Measurements from ENCODE around the gene NUDT1. TPM values are rescaled to one million over a fixed set of nuclear protein-coding genes. Genes with fewer than 3 reads are reported as not detected.

Gene NUDT1
- total RNA-seq, 6 donors from 2014 or later, result 6.3 to 23.2 (median 13.9) TPM

GRCh38 chr7:2205036-2205780 is 36.8 kb upstream of the NUDT1 start:
- H3K36me3 ChIP-seq, result peaks cover 0 to 37% (median 15%) of the 10 kb centered on the region in 4 donors
- no peaks in the 10 kb centered on the region for H3K9me3 ChIP-seq
- H3K4me3 ChIP-seq, result no peak overlapping the region
- peaks cover 0 to 4% (median 0%) of the 10 kb centered on the region in 4 donors for H3K4me1 ChIP-seq
- no peak for ATAC-seq (ENCODE audit: low FRiP score in 2 of 2)
- no peaks in the 10 kb centered on the region for H3K27me3 ChIP-seq
- TF ChIP-seq EP300 (IDR thresholded peaks at IDR 0.05), result no peak
- no peak for TF ChIP-seq POLR2A (IDR thresholded peaks at IDR 0.05)
- no peak for TF ChIP-seq CTCF (IDR thresholded peaks at IDR 0.05)
- TF ChIP-seq POLR2AphosphoS5 (IDR thresholded peaks at IDR 0.05), result no peak
- DNase-seq, result no peak
- 83 to 88% methylated on average over 16 of the region's 16 CpGs for WGBS, 2 donors
- H3K27ac ChIP-seq, result no peak overlapping the region

DNA sequence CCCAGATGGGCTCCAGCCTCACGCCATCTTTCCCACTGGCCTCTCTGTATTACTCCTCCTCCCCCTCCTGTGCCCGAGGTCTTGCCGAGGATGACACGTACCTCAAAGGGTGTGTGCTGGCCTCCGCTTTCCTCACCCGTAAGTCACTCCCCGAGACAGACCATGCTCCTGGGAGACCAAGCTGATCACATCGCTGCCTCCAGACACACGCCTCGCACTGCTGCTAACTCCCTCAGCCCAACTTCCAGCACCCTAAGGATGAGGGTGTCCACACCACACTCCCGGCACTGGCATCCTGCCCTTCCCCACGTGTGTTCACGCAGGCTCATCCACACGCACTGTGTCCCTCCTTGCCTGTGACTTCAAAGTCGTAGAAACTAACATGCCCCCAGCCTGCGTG is 33.3 kb upstream of the NUDT1 start:
- no peaks in the 10 kb centered on the region for H3K9me3 ChIP-seq
- WGBS, 2 donors, result 92 to 96% methylated on average over 15 to 16 of the region's 16 CpGs
- ATAC-seq (ENCODE audit: low FRiP score in 2 of 2) (peak in 1 of 2 donors; percentile 4), DNase-seq (no peak)
- TF ChIP-seq EP300 (IDR thresholded peaks at IDR 0.05), result no peak
- no peak for TF ChIP-seq POLR2AphosphoS5 (IDR thresholded peaks at IDR 0.05)
- TF ChIP-seq CTCF (IDR thresholded peaks at IDR 0.05), result no peak
- no peak for TF ChIP-seq POLR2A (IDR thresholded peaks at IDR 0.05)
- no peak overlapping the region for H3K27ac ChIP-seq
- H3K4me1 ChIP-seq, result peaks cover 0 to 4% (median 0%) of the 10 kb centered on the region in 4 donors
- H3K36me3 ChIP-seq, result peaks cover 9 to 53% (median 36%) of the 10 kb centered on the region in 4 donors
- H3K4me3 ChIP-seq, result no peak overlapping the region
- no peaks in the 10 kb centered on the region for H3K27me3 ChIP-seq

- WGBS, 2 donors, result 52 to 85% methylated on average over 3 to 21 of the region's 21 CpGs
- Histone ChIP-seq H3K36me3 (peaks cover 9 to 59% (median 41%) of the 10 kb centered on the region in 4 donors), H3K27ac (no peak overlapping the region), H3K4me3 (no peak overlapping the region), H3K4me1 (peaks cover 0 to 4% (median 0%) of the 10 kb centered on the region in 4 donors), H3K27me3 (no peaks in the 10 kb centered on the region), H3K9me3 (no peaks in the 10 kb centered on the region)
- ATAC-seq (ENCODE audit: low FRiP score in 2 of 2), result peak; percentile 74 to 79
- TF ChIP-seq CTCF (IDR thresholded peaks at IDR 0.05), result peak; percentile 55 to 86 (median 70)
- TF ChIP-seq POLR2A (IDR thresholded peaks at IDR 0.05), result no peak
- DNase-seq, result peak; percentile 66 to 89
Measured at GRCh38 chr7:2209146-2209960, 32.7 kb upstream of the NUDT1 start.

DNA sequence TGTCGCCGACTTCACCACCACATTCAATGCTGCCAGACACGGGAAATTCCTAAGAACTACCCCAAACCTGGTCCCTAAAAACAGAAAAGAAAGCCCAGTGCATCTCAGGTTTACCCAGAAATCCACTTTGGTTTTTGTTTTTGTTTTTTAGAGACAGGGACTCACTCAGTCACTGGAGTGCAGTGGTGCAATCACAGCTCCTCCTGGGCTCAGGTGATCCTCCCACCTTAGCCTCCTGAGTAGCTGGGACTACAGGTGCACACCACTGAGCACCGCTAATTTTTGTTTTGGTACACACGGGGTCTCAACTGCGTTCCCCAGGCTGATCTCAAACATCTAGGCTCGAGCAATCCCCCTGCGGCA is 32.1 kb upstream of the NUDT1 start:
- Histone ChIP-seq H3K36me3 (peaks cover 9 to 65% (median 47%) of the 10 kb centered on the region in 4 donors), H3K27ac (no peak overlapping the region)

More for the DNA sequence above, 32.1 kb upstream of the NUDT1 start:
- Histone ChIP-seq H3K9me3 (no peaks in the 10 kb centered on the region), H3K4me1 (peaks cover 0 to 4% (median 0%) of the 10 kb centered on the region in 4 donors), H3K27me3 (no peaks in the 10 kb centered on the region), H3K4me3 (no peak overlapping the region)
- DNase-seq (no peak), ATAC-seq (ENCODE audit: low FRiP score in 2 of 2) (no peak)
- TF ChIP-seq CTCF (IDR thresholded peaks at IDR 0.05) (no peak), EP300 (IDR thresholded peaks at IDR 0.05) (no peak), POLR2A (IDR thresholded peaks at IDR 0.05) (no peak), POLR2AphosphoS5 (IDR thresholded peaks at IDR 0.05) (no peak)
- WGBS, 2 donors, result 85 to 86% methylated on average over 3 to 8 of the region's 8 CpGs

Data from upper lobe of left lung (tissue), 6 donors.